T-helper 1 cell treated with Interleukin-12 subunit alpha and Interleukin-12 subunit beta and Interleukin-4 antibody, amounts not matched to agents 30 ng/mL and 1 ng/mL, for 36 hours (primary cell): Measurements from ENCODE around the gene PRELID2. TPM values are rescaled to one million over a fixed set of nuclear protein-coding genes. Genes with fewer than 3 reads are reported as not detected.

Source experiments
- intact Hi-C: fragments of 100-400 bp; cut with micrococcal nuclease; formaldehyde crosslinking; loops from one replicate; pipeline ENCODE4 v1.15.1; 2024
- total RNA-seq: library from RNA; stranded (reverse); gene quantifications from 2 replicates; pipeline ENCODE4 v1.2.3, GENCODE V29; 2022

PRELID2 gene
- total RNA-seq, 1 donor from 2014 or later = 1.9 TPM

- intact Hi-C loops = no loop called here
These were observed 5.5 kb upstream of the PRELID2 start for GRCh38 chr5:145840458-145841132.

DNA sequence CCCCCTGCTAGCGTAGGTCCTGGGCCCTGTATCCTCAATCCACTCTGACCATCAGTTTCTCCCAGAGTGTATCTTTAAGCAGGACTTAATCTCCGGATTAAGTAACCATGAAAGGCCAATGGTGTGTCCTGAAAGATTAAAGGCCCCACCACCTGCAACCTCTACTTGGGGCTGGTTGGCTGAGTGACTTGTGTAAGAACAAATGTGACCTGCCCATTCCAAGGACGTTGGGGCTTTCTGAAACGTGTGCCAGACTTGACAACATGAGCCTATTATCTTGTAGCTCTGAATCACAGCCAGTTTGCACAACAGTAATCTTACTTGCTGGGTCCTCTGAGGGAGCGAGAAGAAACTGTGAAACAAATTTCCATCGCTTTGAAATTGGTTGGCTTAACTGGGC is 3.1 kb upstream of the PRELID2 start:
- intact Hi-C loops = loop anchor here (10.0 kb wide), 1 partner anchor 347 kb away; the partner anchor contains the start of gene LARS1

GRCh38 chr5:145836241-145836640 is 1.1 kb upstream of the PRELID2 start:
- intact Hi-C loops = loop anchor here (10.0 kb wide), 1 partner anchor 349 kb away; the partner anchor contains the start of gene LARS1

GRCh38 chr5:145835848-145836239 is 702 bp upstream of the PRELID2 start:
- intact Hi-C loops = loop anchor here (10.0 kb wide), 1 partner anchor 349 kb away; the partner anchor contains the start of gene LARS1

- intact Hi-C loops = loop anchor here (1.0 to 10.0 kb wide), 2 partner anchors 9 to 350 kb away; partner anchors contain the start of gene LARS1
These were observed 607 bp downstream of the PRELID2 start for GRCh38 chr5:145834554-145834916.

DNA sequence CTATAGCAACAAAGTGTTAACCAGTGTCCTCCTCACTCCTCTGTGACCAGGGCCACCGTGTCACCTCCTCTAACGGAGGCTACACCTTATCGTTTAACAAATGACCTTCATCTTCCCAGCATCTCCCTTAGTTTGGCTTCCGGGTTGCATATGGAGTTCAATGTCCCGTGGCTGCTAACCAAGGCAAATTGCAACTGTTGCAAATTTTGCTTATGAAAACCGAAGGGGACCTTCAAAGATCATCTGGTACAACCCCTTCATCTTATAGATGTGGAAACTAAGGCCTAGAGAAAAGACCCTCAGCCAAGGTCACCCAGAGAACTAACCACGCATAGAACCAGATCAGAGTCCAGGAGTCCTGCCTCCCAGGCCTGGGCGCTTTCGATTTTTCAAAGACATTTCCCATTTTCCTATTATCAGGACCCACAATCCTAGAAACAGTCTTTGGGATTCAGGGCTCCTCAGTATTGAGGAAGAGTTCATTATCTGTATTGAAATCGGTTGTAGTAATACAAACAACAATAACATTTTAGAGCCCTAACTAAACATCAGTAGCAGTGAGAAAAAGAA is 1.4 kb downstream of the PRELID2 start:
- intact Hi-C loops = loop anchor here (1.0 to 10.0 kb wide), 2 partner anchors 8 to 351 kb away; partner anchors contain the start of gene LARS1

DNA sequence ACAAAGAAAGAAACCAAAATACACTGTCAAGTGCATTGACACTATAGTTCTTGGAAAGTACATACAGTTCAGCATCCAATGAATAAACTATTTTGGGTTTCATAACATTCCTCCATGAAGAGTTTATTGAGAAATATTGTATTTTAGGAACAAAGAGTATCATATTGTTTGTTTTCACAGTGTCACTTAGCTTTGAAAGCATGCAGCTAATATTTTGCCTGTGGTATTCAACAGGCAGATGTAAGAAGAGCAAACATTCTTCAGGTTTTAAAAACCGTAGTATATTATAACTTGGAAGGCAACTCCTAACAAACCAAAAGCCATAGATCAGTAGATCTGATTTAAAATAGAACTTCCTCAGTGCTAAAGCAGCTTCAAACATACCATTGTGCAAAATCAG is 4.5 kb downstream of the PRELID2 start:
- intact Hi-C loops = loop anchor here (10.0 kb wide), 1 partner anchor 354 kb away; the partner anchor contains the start of gene LARS1

- intact Hi-C loops = loop anchor here (10.0 kb wide), 1 partner anchor 355 kb away; the partner anchor contains the start of gene LARS1
These were observed 5.3 kb downstream of the PRELID2 start for GRCh38 chr5:145829708-145830361.

DNA sequence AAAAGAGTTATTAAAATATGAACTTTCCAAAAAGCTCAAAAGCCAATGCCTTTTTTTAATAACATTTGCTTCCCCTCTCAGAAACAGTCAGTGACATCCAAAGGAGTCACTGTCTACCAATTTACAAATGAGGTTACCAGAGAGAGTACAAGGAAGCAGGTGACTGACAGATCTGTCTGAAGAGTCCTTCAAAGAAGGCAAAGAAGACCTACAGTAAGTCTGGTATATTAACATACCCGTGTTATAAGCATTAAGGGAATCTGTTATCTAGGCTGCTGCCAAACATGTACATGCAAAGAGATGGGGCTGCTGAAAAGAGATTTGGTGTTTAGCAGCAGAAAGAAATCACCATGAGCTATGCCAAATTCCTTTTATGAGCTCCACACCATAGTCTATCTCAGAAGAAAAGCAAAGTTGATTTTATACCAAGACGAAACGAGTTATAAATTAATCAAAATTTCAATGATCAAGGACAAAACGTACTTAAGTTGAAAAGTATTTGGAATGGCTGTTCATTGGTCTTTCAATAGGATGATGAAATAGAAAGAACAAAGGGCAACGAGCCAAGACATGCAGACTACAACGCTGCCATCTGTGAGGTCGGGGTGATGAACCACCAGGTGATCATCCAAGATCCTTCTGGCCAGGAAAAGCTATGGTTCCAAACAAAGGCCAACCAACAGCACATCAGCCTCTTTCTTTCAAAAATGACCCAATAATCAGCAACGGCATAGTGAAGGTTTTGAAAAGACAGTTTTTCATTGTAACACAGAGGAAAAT is 8.1 kb downstream of the PRELID2 start:
- intact Hi-C loops = no loop called here

DNA sequence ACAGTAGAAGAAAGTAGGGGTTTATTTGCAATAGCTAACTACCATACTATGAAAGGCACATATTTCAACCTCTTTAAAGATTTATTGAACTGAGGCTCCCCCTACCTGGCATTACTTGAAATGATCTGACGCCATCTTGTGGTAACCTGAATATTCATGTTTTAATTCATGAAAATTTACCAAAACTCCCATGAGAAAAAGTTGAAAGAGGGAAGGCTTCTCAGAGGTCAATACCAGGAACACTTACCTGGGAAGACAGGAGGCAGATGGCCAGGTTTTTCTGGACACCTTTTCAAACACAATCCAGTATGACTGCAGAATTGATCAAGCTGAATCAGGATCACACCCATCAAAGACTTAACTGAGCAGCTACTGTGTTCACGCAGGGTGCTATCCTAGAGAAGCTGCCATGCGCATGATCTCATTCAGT is 9.4 kb downstream of the PRELID2 start:
- intact Hi-C loops = loop anchor here (1.0 to 2.0 kb wide), 7 partner anchors 9 to 1622 kb away; no protein-coding TSS in a partner anchor

DNA sequence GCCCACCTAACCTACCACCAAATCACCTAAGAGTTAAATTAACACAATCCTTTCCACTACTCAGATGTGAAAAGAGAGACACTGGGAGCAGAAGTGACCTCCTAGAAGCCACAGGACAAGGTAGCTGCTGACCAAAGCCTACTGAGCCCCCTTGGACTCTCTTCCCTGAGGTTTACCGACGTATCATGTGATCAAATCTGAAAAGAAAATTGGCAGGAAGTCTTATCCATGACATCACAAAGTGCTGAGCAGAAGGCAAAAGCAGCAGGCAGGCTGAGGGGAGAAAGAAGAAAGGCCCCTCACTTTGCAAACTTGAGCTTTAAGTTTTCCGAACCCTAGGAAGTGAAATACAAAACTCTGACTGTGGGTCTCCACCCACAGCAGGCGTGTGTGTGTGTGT is 11.1 kb downstream of the PRELID2 start:
- intact Hi-C loops = loop anchor here (2.0 kb wide), 2 partner anchors 225 to 603 kb away; no protein-coding TSS in a partner anchor

DNA sequence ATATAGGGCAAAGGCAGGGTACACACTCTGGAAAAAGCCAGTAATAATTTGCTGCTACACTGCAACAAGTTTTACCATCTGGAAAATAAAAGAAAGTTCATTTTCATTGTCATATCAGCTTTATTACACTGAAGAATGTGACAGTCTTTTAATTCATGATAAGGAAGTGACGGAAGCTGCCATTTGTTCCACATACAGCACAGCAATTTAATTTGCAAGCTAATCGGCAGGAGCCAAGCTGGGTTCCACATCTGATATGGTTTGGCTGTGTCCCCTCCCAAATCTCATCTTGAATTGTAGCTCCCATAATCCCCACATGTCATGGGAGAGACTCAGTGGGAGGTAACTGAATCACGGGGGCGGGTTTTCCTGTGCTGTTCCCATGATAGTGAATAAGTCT is 16.5 kb downstream of the PRELID2 start:
- intact Hi-C loops = no loop called here

DNA sequence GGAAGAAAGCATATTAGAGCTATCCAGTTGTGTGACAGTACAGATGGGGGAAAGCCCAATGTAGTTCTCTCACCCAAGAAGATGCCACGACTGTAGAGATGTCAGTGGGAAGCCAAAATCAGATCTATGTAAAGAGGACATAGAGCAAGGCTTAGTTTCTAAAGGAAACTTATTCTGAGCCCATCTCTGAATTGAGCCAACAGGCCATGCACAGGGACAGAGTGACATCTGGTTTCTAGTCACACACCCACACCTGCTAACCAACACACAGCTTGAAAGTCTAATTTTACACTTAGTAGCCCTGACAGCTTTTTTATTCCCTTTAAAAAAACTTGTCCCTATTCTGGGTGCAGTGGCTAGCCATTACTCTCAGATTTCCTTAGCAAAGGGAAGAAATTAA is 22.3 kb downstream of the PRELID2 start:
- intact Hi-C loops = no loop called here

DNA sequence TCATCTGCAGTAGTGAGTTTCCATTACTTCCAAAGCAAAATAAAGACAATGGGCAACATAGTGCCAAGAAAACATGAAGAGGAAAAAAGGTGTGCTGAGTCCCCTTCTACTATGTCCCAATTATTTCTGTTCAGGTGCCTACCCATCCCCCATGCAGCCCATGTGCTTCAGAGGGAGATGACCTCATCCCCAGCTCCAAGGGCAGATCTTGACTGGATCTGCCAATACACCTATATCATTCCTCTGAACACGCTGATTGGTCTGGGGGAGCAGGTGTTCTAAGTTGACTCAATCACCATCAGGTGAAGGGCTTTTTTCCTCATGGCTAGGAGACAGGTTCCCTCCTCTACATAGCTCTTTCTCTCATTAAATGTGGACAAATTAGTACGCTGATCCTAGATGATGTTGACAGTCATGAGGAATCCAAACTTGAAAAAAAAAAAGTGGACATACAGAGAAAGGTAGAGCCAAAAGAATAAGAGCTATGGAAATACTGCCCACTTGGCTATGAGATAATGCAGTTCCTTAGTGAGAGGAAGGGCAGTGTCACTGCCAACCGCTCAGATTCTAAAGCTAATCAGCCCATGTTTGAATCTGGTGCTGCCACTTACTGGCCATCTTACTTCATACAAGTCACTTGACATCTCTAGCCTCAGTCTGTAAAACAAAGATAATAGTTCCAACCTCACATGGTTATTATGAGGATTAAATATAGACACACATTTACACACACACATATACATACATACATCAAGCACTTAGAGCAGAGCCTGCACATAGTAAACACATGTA is 23.1 kb downstream of the PRELID2 start:
- intact Hi-C loops = no loop called here

- intact Hi-C loops = no loop called here
These were observed 28.2 kb downstream of the PRELID2 start for GRCh38 chr5:145806923-145807322.

DNA sequence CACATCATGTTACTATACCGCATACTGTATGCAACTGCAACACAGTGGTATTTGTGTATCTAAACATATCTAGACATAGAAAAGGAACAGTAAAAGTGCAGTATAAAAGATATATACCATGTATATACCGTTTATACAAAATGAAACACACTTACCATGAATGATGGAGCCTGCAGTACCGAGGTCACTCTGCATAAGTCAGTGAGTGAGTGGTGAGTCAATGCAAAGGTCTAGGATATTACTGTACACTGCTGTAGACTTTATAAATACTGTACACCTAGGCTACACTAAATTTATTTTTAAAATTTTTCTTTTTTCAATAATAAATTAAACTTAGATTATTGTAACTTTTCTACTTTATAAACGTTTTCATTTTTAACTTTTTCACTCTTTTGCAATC is 29.3 kb downstream of the PRELID2 start:
- intact Hi-C loops = no loop called here

DNA sequence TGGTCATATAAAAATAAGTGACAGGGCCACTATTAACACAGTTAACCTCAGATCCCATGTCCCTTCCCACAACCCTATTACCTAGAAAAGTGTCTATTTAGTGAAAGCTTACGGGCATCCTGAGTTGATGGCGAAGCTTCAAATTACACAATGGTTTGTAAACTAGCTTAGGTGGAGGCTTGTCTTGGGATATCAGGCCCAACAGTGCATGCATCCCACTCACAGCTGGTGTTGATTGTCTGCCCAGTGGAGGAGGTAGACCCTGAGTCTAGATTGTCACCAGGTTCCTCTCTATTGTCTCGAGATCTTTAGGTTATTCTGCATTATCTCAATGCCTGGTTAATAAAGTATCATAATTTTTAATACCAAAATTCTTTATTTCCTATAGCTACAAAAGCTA is 30.4 kb downstream of the PRELID2 start:
- intact Hi-C loops = no loop called here

DNA sequence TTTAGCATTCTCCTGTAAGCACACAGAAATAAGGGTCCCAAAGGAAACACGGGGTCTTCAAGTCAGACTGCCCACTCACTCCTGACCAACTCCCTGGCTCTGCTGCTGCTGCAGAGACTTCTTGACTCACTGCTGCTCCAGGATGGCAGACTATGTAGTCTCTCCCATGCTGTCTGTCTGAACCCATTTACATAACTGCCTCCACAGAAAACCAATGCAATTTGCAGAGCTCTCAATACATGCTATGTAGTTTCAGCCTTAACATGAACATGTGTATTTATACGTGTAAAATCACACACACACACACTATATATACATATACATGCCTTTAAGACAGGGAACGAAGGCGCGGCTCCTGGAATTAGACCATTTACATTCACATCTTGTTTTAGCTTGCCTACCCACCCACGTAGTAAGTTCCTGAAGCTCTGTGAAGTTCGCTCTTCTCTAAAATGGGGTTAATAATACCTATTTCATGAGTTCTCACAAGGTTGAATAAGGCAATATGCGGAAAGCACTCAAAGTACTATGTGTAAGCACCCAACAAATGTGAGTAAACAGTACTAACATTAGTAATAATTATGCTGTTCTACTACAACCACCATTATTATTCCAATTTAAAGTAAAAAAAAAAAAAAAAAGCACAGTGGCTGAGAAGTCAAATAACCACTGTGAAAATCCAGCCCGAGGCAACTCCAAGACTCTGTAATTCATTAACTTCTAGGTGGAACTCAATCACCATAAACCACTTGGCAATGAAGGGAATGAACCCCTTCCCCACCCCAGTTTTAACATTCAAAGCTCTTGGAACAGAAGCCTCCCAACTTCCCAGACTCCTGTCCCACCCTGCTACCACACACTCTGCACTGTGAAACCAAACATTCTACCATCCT is 31.8 kb downstream of the PRELID2 start:
- intact Hi-C loops = no loop called here

- intact Hi-C loops = no loop called here
These were observed 33.9 kb downstream of the PRELID2 start for GRCh38 chr5:145801195-145801594.
